Fibroblast of lung (primary cell): Measurements from ENCODE around the gene KRT15. TPM values are rescaled to one million over a fixed set of nuclear protein-coding genes. Genes with fewer than 3 reads are reported as not detected.

Experiments used
- DNase-seq, 2 donors: peaks; one replicate each; pipeline versions ENCODE4 v3.0.0 to v3.0.0-alpha.2; 2010; ENCODE audit warnings: low read depth in 2 of 2
- H2AFZ ChIP-seq: 2 replicates; pipeline ENCODE4 v1.5.1; 2012; ENCODE audit warnings: low read length, control low read depth, inconsistent platforms
- H3K27ac ChIP-seq: 2 replicates; pipeline ENCODE4 v1.5.1; 2011; ENCODE audit warnings: low read length, control low read depth; ENCODE audit not compliant: insufficient read depth
- H3K27me3 ChIP-seq: 2 replicates; pipeline ENCODE4 v1.5.1; 2011; ENCODE audit warnings: mild to moderate bottlenecking, low read length; ENCODE audit not compliant: control insufficient read depth, insufficient read depth
- H3K36me3 ChIP-seq: 2 replicates; pipeline ENCODE4 v1.5.1; 2011; ENCODE audit warnings: low read length; ENCODE audit not compliant: control insufficient read depth, insufficient read depth
- H3K4me1 ChIP-seq: 2 replicates; pipeline ENCODE4 v1.5.1; 2011; ENCODE audit warnings: low read length; ENCODE audit not compliant: control insufficient read depth, insufficient read depth; ENCODE audit errors: extremely low read depth
- H3K4me2 ChIP-seq: 2 replicates; pipeline ENCODE4 v1.5.1; 2011; ENCODE audit warnings: low read length, control low read depth; ENCODE audit not compliant: insufficient read depth; ENCODE audit errors: extremely low read depth
- H3K4me3 ChIP-seq, 4 experiments: fragments of 200-600 bp in 1 of 4; sonication (generic) in 1 of 4; replicated peaks in 1 of 4; 2 replicates each; pipeline ENCODE4 v1.5.1; 2011 to 2016; ENCODE audit warnings: low read length in 4 of 4, low read depth in 3 of 4, mild to moderate bottlenecking in 3 of 4, control low read depth in 2 of 4, inconsistent platforms in 1 of 4, mixed read lengths in 1 of 4; ENCODE audit not compliant: insufficient read depth in 1 of 4; ENCODE audit errors: control extremely low read depth in 1 of 4
- H3K79me2 ChIP-seq: 2 replicates; pipeline ENCODE4 v1.5.1; 2012; ENCODE audit warnings: mild to moderate bottlenecking, low read length, inconsistent platforms; ENCODE audit not compliant: control insufficient read depth, insufficient read depth
- H3K9ac ChIP-seq: 2 replicates; pipeline ENCODE4 v1.5.1; 2011; ENCODE audit warnings: mild to moderate bottlenecking, low read length, control low read depth; ENCODE audit not compliant: insufficient read depth
- H3K9me3 ChIP-seq: 2 replicates; pipeline ENCODE4 v1.5.1; 2012; ENCODE audit warnings: low read depth, low read length; ENCODE audit not compliant: control insufficient read depth, insufficient read depth
- H4K20me1 ChIP-seq: 2 replicates; pipeline ENCODE4 v1.5.1; 2011; ENCODE audit warnings: low read length; ENCODE audit not compliant: control insufficient read depth, insufficient read depth; ENCODE audit errors: extremely low read depth
- CTCF ChIP-seq, 2 donors: IDR thresholded peaks in 1 of 2; conservative IDR thresholded peaks in 1 of 2; 1 replicate in 1 of 2; 2 replicates in 1 of 2; pipeline ENCODE4 v1.5.1; 2011 to 2012; ENCODE audit warnings: low read length in 2 of 2, control low read depth in 1 of 2, inconsistent platforms in 1 of 2, low read depth in 1 of 2, mild to moderate bottlenecking in 1 of 2
- EZH2 ChIP-seq: IDR thresholded peaks from 2 replicates; pipeline ENCODE4 v1.5.1; 2012; ENCODE audit warnings: low read length, control low read depth, mild to moderate bottlenecking; ENCODE audit errors: missing control alignments
- polyA plus RNA-seq, 2 donors: library from polyadenylated mRNA; depleted of rRNA in 1 of 2; stranded (reverse) in 1 of 2; unstranded in 1 of 2; fragments of >200 nt; gene quantifications; 2 replicates each; pipeline ENCODE4 v1.2.1, GENCODE V29; 2011 to 2012; ENCODE audit warnings: missing spikeins in 1 of 2
- total RNA-seq: library from RNA; depleted of rRNA; stranded (reverse); fragments of >200 nt; gene quantifications from 2 replicates; pipeline ENCODE4 v1.2.1, GENCODE V29; 2014

Gene KRT15
- total and polyA plus RNA-seq, 2 donors (not counting 1 experiment from before 2014, with no cell fraction given) = 0.17 to 0.47 TPM

GRCh38 chr17:41511116-41511515, 7.6 kb downstream of the KRT15 start:
- TF ChIP-seq EZH2 (no peak), CTCF (conservative IDR thresholded peaks at IDR 0.05 in 1 of 2, IDR thresholded peaks at IDR 0.05 in 1 of 2; ENCODE audit: low read depth in 1 of 2, low read length in 2 of 2) (no peak)
- Histone ChIP-seq H3K27me3 (no peaks in the 10 kb centered on the region), H3K79me2 (no peaks in the 10 kb centered on the region), H3K4me1 (no peaks in the 10 kb centered on the region), H3K4me3 (no peak overlapping the region), H3K9me3 (no peaks in the 10 kb centered on the region), H3K4me2 (no peak overlapping the region), H3K36me3 (no peaks in the 10 kb centered on the region), H2AFZ (no peak overlapping the region), H3K27ac (no peak overlapping the region), H3K9ac (no peak overlapping the region), H4K20me1 (no peaks in the 10 kb centered on the region)
- DNase-seq = no peak

DNA sequence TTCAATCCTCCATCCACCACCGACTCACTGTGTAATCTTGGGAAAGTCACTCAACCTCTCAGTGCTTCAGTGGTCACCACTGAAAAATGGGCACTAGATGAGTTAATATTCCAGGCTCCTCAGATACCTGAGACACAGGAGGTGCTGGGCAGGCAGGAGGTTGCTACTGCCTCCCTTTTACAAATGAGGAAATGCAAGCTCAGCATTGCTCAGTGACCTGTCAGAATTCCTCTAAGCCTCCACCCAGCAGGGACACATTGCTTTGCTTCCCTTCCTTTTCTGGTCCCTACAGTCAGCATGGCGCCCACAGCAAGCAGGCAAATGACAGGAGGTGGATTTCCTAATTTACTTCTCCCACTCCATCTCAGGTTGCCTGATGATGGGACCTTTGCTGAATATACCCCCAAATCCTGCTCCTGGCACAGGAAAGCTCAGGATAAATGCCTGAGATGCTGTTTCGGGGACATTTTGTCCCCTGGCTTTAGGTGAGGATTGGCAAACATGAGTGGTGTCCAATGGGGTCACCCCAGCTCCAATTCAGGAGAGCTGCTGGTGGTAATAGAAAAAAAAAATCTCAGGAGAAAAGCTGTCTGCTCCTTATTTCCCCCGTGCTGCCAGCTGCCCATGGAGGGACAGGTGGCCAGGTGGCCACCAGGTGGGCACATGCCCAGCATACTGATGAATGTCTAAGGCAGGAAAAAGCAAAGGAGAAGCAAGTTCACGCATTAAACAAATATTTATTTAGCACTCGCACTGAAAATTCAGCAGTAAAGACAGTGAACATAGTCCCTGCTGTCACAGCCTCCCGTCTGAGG, 8.2 kb downstream of the KRT15 start:
- Histone ChIP-seq H3K27me3 (no peaks in the 10 kb centered on the region), H3K4me2 (no peak overlapping the region), H3K27ac (no peak overlapping the region), H4K20me1 (no peaks in the 10 kb centered on the region), H3K4me3 (no peak overlapping the region), H3K4me1 (no peaks in the 10 kb centered on the region), H3K36me3 (no peaks in the 10 kb centered on the region), H3K9me3 (no peaks in the 10 kb centered on the region), H2AFZ (no peak overlapping the region), H3K9ac (no peak overlapping the region), H3K79me2 (no peaks in the 10 kb centered on the region)
- TF ChIP-seq CTCF (conservative IDR thresholded peaks at IDR 0.05 in 1 of 2, IDR thresholded peaks at IDR 0.05 in 1 of 2; ENCODE audit: low read depth in 1 of 2, low read length in 2 of 2) = no peak
- no peak for TF ChIP-seq EZH2
- no peak for DNase-seq

DNA sequence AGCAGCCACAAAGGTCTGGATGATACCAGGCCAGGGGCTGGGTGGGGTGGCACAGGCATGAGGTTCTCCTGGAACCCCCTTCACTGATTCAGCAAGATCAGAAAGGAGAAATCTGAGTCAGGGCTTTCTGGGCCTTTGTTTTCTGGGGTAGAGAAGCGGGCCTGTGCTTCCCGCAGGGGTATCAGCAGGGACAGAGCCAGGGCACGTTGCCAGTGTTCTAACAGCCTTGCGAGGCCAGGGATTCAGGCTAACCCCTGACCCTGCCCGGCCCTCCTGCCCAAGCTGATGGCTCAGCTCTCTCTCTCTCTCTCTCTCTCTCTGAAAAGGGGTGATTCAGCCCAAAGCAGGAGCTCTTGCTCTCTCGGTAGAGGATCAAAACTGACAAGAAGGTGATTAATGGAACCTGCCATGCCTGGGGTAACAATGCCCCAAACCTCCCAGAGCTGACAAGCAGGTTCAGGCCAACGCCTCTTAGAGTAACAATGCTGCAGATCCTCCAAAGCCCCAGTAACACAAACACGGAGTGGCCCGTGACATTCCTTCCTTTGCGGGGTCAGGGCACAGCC, 11.3 kb downstream of the KRT15 start:
- no peaks in the 10 kb centered on the region for H3K27me3 ChIP-seq
- H2AFZ ChIP-seq = no peak overlapping the region
- no peaks in the 10 kb centered on the region for H3K36me3 ChIP-seq
- no peaks in the 10 kb centered on the region for H3K9me3 ChIP-seq
- H3K9ac ChIP-seq = no peak overlapping the region
- no peak for DNase-seq
- H3K4me3 ChIP-seq = no peak overlapping the region
- H3K4me1 ChIP-seq = no peaks in the 10 kb centered on the region
- H3K4me2 ChIP-seq = no peak overlapping the region
- TF ChIP-seq EZH2 (no peak), CTCF (conservative IDR thresholded peaks at IDR 0.05 in 1 of 2, IDR thresholded peaks at IDR 0.05 in 1 of 2; ENCODE audit: low read depth in 1 of 2, low read length in 2 of 2) (no peak)
- no peaks in the 10 kb centered on the region for H3K79me2 ChIP-seq
- no peak overlapping the region for H3K27ac ChIP-seq
- no peaks in the 10 kb centered on the region for H4K20me1 ChIP-seq
